Measurements from ENCODE around the gene ADORA1. TPM values are rescaled to one million over a fixed set of nuclear protein-coding genes. Genes with fewer than 3 reads are reported as not detected.

The ADORA1 gene
- total RNA-seq, 1 donor from 2014 or later: 4.1 TPM

DNA sequence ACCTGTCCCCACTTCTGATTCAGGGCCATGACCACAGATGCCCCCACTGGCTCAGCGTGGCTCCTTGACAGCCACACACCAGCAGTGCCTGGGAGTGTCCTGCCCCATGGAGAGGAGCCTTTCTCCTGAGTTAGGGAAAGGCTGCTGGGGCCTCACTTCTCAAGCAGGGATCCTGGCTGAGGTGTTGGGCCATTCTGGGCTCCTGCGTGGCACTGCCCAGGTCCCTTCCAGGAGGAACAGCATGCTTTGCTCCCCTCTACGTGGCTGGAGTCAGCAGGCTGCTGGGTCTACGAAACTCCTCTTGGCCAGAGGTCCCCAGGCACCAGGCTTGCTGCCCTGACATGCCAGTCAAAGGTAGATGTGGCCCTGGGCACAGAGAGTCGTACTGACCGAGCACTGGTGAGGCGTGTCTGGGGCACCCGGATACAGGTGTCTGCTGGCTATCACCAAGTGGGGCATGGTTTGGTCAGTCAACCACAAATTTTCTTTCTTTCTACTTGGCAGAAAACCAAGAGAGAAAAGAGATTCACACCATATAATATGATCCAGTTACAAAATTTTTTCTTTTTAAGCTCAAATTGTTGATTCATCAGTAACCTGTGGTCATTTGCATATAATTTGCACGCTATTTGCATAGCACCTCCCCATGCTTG, 4.1 kb downstream of the ADORA1 start:
- Histone ChIP-seq H3K27ac (no peak overlapping the region), H3K9me3 (no peaks in the 10 kb centered on the region), H3K4me1 (peaks cover 54% of the 10 kb centered on the region), H3K36me3 (no peaks in the 10 kb centered on the region), H3K4me3 (no peak overlapping the region), H3K27me3 (ENCODE audit: low read depth) (peaks cover 26% of the 10 kb centered on the region)
- no peak for DNase-seq
- intact Hi-C loops (cut with DNase I): no loop called here
- no peak for ATAC-seq
- TF ChIP-seq, protein P1, sequence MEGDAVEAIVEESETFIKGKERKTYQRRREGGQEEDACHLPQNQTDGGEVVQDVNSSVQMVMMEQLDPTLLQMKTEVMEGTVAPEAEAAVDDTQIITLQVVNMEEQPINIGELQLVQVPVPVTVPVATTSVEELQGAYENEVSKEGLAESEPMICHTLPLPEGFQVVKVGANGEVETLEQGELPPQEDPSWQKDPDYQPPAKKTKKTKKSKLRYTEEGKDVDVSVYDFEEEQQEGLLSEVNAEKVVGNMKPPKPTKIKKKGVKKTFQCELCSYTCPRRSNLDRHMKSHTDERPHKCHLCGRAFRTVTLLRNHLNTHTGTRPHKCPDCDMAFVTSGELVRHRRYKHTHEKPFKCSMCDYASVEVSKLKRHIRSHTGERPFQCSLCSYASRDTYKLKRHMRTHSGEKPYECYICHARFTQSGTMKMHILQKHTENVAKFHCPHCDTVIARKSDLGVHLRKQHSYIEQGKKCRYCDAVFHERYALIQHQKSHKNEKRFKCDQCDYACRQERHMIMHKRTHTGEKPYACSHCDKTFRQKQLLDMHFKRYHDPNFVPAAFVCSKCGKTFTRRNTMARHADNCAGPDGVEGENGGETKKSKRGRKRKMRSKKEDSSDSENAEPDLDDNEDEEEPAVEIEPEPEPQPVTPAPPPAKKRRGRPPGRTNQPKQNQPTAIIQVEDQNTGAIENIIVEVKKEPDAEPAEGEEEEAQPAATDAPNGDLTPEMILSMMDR (IDR thresholded peaks at IDR 0.05): no peak

DNA sequence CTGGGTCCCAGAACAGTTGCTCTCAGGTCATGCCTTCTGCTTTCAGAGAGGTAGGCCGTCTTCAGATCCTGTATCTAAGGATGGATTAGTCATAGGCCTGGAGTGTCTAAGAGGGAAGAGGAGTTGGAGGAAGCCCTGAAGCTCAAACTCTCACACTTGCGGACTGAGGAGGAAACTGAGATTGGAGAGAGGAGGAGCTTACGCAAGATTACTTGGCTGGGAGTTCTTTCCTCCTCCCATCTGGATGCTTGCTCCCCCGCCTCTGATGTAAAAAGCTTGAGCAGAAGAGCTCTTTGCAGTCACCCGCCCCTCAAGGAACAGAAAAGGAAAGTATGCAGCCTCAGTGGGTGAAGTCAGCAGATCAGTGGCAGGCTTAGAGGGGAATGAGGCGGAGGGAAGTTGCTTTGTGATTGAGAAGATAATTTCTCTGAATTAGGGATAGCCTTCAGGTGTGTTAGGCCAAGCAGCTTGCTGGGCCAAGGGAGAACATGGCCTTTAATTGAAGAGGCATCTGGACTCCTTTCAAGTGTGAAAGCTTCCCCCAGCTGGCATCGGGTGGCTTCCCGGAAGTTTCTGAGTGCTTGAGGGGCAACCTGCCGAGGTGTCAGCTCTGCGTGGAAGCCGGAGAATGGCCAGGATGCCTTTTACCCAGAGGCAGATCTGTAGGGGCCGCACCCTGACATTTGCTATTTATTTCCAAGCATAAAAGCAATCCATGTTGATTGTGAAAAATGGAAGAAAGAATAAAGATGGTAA, 6.6 kb downstream of the ADORA1 start:
- no peak overlapping the region for H3K27ac ChIP-seq
- H3K4me3 ChIP-seq: no peak overlapping the region
- intact Hi-C loops (cut with DNase I): no loop called here
- no peaks in the 10 kb centered on the region for H3K36me3 ChIP-seq
- ATAC-seq (peak; percentile 45 to 53), DNase-seq (no peak)
- TF ChIP-seq, protein P1 (IDR thresholded peaks at IDR 0.05): no peak
- peaks cover 4% of the 10 kb centered on the region for H3K27me3 ChIP-seq (ENCODE audit: low read depth)
- H3K9me3 ChIP-seq: no peaks in the 10 kb centered on the region
- H3K4me1 ChIP-seq: peaks cover 29% of the 10 kb centered on the region

DNA sequence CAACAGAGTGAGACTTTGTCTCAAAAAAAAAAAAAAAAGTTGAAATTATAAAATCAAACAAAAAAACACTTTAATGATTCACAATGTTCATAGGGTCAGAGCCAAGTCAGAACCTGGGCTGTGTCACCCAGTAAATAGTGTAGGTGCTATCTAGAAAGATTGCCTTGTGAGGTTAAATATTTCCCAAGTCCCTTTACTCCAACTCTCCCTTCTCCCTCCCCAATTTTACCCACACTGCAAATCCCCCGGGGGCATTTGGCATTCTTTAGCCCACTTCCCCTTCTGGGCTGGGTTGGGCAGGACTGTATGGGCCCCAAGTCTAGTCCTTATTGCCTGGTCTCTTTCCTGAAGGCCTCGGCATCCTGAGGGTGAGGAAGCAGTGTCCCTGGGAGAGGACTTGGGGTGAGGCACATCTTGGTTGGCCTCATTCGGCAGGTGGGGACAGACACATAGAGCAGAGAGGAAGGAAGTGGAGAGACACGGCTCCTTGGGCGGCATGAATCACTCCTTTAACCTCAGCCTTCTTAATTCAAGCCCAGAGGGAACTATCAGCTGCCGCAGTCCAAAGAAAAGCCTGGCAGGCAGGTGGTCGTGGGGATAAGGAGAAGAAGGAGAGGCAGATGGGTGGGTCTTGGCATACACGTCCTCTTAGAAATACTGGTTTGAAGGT, 8.2 kb downstream of the ADORA1 start:
- no peak overlapping the region for H3K27ac ChIP-seq
- intact Hi-C loops (cut with DNase I): no loop called here
- ATAC-seq (no peak), DNase-seq (no peak)
- H3K4me1 ChIP-seq: peaks cover 13% of the 10 kb centered on the region
- TF ChIP-seq, protein P1 (IDR thresholded peaks at IDR 0.05): no peak
- no peaks in the 10 kb centered on the region for H3K9me3 ChIP-seq
- no peaks in the 10 kb centered on the region for H3K36me3 ChIP-seq
- peaks cover 4% of the 10 kb centered on the region for H3K27me3 ChIP-seq (ENCODE audit: low read depth)
- H3K4me3 ChIP-seq: no peak overlapping the region

DNA sequence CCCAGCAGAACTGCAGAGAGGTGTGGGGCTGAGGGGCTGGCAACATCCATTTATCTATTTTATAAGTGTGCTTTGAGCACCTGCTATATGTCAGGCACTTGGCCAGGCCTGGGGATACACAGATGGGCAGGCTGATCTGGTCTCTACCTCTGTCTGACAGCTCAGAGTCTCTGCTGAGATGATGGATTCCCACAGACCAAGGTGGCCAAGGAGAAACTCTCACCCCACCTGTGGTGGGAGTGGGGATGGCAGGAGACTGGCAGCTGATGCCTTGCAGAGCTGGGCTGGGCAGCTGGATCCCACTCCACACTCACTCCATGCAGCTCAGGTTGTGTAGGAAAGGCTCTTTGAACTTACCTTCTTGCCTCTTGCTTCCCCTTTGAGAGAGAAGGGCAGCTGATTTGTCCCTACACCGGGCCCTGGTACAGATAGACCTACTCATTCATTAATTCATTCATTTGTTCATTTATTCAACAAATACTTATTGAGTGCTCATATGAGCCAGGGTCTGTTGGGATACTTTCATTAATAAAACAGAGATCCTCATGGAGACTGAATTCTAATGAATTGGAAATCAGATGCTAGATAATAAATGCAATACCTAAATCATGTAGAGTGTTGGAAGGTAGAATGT, 9.0 kb downstream of the ADORA1 start:
- peaks cover 3% of the 10 kb centered on the region for H3K27me3 ChIP-seq (ENCODE audit: low read depth)
- no peaks in the 10 kb centered on the region for H3K9me3 ChIP-seq
- H3K4me3 ChIP-seq: no peak overlapping the region
- no peak overlapping the region for H3K27ac ChIP-seq
- intact Hi-C loops (cut with DNase I): no loop called here
- peaks cover 12% of the 10 kb centered on the region for H3K4me1 ChIP-seq
- H3K36me3 ChIP-seq: no peaks in the 10 kb centered on the region
- ATAC-seq (no peak), DNase-seq (no peak)
- TF ChIP-seq, protein P1 (IDR thresholded peaks at IDR 0.05): no peak

DNA sequence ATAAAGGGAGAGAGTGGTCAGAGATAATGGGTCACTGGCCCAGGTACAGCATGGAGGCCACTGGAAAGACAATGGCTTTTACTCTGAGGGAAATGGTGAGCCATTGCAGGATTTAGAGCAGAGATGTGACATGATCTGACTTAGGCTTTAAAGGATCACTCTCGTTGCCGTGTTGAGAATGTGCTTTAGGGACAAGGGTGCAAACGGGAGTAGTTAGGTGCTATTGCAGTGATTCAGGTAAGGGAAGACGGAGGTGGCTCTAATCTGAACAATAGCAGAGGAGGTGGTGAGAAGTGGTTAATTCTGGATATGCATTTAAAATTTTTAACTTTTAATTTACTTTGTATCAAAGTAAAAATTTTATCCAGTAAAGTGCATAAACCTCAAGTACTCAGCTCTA, 9.8 kb downstream of the ADORA1 start:
- TF ChIP-seq, protein P1 (IDR thresholded peaks at IDR 0.05): no peak
- Histone ChIP-seq H3K4me3 (no peak overlapping the region), H3K36me3 (no peaks in the 10 kb centered on the region), H3K27ac (no peak overlapping the region), H3K9me3 (no peaks in the 10 kb centered on the region), H3K4me1 (peaks cover 12% of the 10 kb centered on the region), H3K27me3 (ENCODE audit: low read depth) (no peaks in the 10 kb centered on the region)
- no peak for ATAC-seq
- intact Hi-C loops (cut with DNase I): no loop called here
- DNase-seq: no peak

All from lower lobe of right lung (tissue), 2 donors.